GM18519 (cell line): Measurements from ENCODE around the gene RND1.
"Not testable (repeated sequence)": the region's sequence is repeated elsewhere in the genome, so short reads cannot be mapped to it uniquely, and the experiment has no call there.

Experiments used
- ATAC-seq: cut with Tn5 transposase; IDR thresholded peaks from one replicate; pipeline ENCODE4 v1.9.1; 2021; ENCODE audit warnings: mild to moderate bottlenecking, moderate library complexity; ENCODE audit not compliant: unreplicated experiment, low FRiP score

The RND1 gene

GRCh38 chr12:48865281-48866051 lies at the start of gene RND1:
TSS of gene RND1 (minus strand) at chr12:48865870. CDS start at chr12:48865767, 103 bp downstream.
- ATAC-seq, result peak; percentile 72

- ATAC-seq, result no peak
Measured at GRCh38 chr12:48910196-48910595, 44.5 kb upstream of the RND1 start.

GRCh38 chr12:48909698-48910097 lies 44.0 kb upstream of the RND1 start:
- not testable (repeated sequence) for ATAC-seq

- ATAC-seq, result no peak
Measured at GRCh38 chr12:48907245-48907644, 41.6 kb upstream of the RND1 start.

GRCh38 chr12:48903982-48904411 lies 38.3 kb upstream of the RND1 start:
- ATAC-seq, result no peak

DNA sequence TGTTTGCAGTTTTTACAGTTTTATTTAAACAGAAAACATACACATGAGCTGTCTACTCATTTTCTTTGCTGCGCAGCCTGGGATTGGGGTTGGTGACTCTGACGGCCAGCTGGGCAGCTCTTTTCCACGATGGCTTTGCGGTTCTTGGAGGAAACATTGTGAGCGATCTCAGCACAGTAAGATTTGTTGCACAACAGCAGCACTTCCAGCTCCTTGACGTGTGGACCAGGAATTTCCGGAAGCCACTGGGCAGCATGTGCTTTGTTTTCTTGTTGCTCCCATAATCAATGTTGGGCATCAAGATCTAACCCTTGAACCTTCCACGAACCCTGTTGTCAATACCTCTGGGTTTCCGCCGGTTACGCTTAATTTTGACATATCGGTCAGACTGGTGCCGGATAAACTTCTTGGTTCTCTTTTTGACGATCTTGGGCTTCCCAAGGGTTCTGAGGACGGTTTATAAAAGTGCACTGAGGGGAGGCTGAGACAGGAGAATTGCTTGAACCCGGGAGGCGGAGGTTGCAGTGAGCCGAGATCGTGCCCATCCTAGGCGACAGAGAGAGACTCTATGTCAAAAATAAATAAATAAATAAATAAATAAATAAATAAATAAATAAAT lies 37.8 kb upstream of the RND1 start:
- ATAC-seq, result no peak

DNA sequence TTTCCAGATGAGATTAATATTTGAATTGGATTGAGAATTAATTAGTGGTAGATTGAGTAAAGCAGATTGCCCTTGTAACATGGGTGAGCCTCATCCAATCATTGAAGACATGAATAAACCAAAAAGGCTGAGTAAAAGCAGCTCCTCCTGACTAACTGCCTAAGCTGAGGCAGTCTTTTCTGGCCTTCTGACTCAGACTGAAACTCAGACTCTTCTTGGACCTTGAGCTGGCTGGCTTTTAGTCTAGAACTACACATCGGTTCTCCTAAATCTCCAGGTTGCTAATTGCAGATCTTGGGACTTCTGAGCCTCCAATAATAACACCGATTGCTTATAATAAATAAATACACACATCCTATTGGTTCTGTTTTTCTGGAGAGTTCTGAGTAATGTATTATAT lies 35.6 kb upstream of the RND1 start:
- ATAC-seq, result no peak

DNA sequence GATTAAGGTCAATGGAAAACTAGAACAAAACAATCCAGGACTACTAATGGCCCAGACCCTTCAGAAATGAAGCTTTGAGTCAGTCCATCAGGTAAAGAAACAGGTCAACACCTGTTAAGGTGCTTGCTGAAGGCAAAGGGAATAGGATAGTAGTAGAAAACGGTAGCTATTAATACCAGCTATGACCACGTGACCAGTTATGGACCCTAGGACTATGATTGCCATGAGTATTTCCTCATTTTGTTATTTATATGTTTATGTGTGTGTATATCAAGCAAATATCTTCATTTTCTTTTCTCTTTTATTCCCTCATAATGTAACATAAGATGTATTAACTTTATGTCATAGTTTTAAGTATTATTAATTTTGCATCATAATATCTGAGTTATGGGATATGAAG lies 34.0 kb upstream of the RND1 start:
- no peak for ATAC-seq

DNA sequence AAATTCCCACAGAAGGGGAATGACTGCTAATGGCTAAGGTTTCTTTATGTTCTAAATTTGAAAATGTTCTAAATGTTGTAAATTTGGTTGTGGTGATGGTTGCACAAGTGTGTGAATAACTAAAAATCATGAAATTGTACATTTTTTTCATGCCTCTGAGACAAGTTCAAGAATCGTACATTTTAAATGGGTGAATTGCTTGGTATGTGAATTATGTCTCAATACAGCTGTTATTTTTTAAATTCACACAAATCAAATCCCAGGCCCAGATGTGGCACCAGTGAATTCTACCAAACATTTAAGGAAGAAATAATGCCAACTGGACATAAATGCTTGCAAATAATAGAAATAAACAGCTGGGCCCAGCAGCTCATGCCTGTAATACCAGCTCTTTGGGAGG lies 28.6 kb upstream of the RND1 start:
- no peak for ATAC-seq

DNA sequence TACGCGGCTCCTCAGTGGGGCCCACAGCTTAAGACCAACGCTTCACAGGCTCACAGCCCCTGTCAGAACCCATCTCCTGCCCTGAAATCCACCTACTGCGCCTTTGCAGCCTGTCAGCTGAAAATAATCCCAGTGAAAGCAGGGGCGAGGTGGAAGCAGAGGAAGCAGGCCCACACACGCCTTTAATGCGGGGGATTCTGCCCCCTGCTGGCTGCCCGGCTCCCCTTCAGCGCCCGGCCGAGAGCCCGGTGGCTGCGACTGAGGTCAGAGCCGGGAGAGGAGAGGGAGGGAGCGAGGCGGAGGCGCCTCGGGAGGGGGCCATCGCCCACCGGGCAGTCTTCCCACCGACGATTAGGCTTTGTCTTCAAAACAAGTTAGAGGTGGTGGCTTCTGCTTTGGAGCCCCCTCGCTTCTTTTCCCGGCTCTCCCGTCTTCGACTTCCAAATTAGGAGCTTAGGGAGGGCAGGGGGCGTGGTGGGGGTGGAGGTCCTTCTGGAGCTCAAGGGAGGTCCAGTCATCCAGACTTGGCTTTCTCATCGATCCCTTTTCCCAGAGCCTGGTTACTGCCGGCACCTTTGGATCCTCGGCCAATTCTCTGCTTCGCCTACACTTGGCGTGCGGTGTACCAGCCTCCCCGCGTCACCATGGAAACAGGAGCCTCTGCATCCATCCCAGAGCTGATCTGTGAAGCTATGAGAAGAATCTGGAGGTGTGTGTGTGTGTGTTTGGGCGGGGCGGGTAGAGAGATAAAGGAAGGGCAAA lies 25.2 kb upstream of the RND1 start:
- no peak for ATAC-seq

DNA sequence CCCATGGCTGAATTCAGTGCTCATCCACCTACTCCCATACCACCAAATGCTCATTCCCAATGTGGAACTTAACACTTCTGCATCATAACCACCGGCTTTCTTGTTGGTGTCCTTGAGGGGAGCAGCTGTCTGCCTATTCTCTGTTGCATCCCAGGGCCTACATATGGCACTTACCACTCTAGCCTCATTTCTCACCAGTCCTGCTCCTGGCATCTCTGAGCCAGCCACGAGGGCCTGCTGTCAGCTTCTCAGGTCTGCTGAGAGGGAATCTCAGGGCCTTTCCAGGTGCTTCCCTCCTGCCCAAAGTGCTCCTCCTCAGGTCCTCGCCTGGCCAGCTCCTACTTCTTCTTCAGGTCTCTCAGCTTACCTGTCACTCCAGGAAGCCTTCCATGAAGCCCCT lies 24.0 kb upstream of the RND1 start:
- ATAC-seq, result no peak

- no peak for ATAC-seq
Measured at GRCh38 chr12:48883305-48884161, 17.9 kb upstream of the RND1 start.

- no peak for ATAC-seq
Measured at GRCh38 chr12:48882972-48883304, 17.3 kb upstream of the RND1 start.

DNA sequence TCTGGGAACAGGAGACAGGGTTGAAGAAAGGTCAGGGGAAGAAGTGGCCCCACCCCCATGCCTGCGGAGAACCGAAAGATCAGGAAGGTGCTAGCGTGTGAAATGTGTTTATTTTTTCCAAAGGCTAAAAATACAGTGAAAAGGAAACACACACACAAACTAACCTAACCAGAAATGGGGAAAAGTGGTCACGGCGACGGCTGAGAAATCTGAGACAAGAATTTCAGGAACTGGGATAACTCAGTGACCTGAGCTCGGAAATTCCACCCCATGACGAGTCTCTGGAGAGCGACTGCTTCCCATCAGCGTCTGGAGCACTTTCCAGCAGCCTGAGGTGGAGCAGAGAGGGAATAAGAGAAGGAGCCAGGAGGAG lies 16.6 kb upstream of the RND1 start:
- ATAC-seq, result no peak

GRCh38 chr12:48881686-48882314 lies 16.1 kb upstream of the RND1 start:
- ATAC-seq, result no peak

DNA sequence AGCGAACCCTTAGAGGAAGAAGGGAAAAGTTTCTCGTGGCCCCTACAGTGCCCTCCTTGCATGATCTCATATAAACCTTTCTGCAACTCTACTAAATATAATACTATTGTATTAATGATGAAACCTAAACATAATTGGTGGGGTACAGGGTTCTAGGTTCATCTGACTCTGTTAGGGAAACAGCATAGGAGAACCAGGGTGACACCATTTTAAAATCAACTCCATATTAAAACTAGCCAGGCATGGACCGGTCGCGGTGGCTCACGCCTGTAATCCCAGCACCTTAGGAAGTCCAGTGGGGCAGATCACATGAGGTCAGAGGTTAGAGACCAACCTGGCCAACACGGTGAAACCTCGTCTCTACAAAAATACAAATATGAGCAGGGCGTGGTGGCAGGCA lies 15.0 kb upstream of the RND1 start:
- ATAC-seq, result no peak

GRCh38 chr12:48878548-48878947 lies 12.9 kb upstream of the RND1 start:
- ATAC-seq, result no peak

DNA sequence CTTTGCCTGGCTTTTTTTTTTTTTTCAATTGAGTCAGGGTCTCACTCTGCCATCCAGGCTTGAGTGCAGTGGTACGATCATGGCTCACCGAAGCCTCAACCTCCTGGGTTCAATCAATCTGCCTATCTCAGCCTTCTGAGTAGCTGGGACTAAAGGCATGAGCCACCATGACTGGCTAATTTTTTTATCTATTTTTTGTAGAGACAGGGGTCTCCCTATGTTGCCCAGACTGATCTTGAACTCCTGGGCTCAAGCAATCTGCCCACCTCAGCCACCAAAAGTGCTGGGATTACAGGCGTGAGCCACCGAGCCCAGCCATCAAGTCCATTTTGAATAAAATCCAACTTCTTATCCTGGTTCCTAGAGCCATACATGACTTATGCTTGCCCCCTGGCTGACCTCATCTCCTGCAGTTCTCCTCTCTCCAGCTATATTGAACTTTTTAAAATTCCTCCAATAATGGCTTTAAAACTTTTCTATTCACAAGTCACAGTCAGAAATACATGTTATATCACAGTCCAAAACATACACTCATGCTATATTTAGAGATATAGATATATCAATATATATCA lies 10.4 kb upstream of the RND1 start:
- ATAC-seq, result no peak

DNA sequence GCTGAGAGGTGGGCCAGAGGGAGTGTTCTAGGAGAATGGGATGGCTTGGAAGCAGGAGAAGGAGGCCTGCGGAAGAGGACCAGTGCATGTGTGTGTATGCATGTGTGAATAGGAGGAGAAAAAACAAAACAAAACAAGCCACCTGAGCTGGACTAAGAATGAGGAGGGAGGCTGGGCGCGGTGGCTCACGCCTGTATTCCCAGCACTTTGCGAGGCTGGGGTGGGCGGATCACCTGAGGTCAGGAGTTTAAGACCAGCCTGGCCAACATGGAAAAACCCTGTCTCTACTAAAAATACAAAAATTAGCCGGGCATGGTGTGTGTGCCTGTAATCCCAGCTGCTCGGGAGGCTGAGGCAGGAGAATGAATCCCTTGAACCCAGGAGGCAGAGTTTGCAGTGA lies 7.9 kb upstream of the RND1 start:
- not testable (repeated sequence) for ATAC-seq

GRCh38 chr12:48873096-48873495 lies 7.4 kb upstream of the RND1 start:
- ATAC-seq, result no peak
